Thoracic aorta (tissue), 2 donors: ENCODE measurements around the gene GNB1. TPM values are rescaled to one million over a fixed set of nuclear protein-coding genes. Genes with fewer than 3 reads are reported as not detected.

Experiments used
- ATAC-seq: fragments of 150-250 bp; one replicate; pipeline ENCODE4 v1.8.0; 2017; ENCODE audit warnings: low read depth; ENCODE audit not compliant: insufficient number of reproducible peaks, low FRiP score
- DNase-seq: peaks from one replicate; pipeline ENCODE4 v3.0.0-alpha.2; 2020; ENCODE audit warnings: low spot score
- H3K27ac ChIP-seq, 2 donors: fragments of 200-600 bp; sonication (generic); 1 replicate in 1 of 2; 2 replicates in 1 of 2; pipeline ENCODE4 v1.5.1; 2016; ENCODE audit warnings: mild to moderate bottlenecking in 2 of 2, moderate library complexity in 2 of 2
- H3K27me3 ChIP-seq: fragments of 200-600 bp; sonication (generic); replicated peaks from 2 replicates; pipeline ENCODE4 v1.6.0; 2016; ENCODE audit warnings: mild to moderate bottlenecking; ENCODE audit not compliant: insufficient read depth
- H3K36me3 ChIP-seq: fragments of 200-600 bp; sonication (generic); one replicate; pipeline ENCODE4 v1.5.1; 2016
- H3K4me1 ChIP-seq, 2 donors: fragments of 200-600 bp; sonication (generic); 1 replicate in 1 of 2; 2 replicates in 1 of 2; pipeline versions ENCODE4 v1.5.1 to v1.6.0; 2016; ENCODE audit warnings: low read depth in 2 of 2, mild to moderate bottlenecking in 1 of 2; ENCODE audit not compliant: control insufficient read depth in 1 of 2
- H3K4me3 ChIP-seq: fragments of 200-600 bp; sonication (generic); 2 replicates; pipeline ENCODE4 v1.5.1; 2016; ENCODE audit warnings: mild to moderate bottlenecking
- H3K9me3 ChIP-seq: fragments of 200-600 bp; sonication (generic); 2 replicates; pipeline ENCODE4 v1.5.1; 2016
- CTCF ChIP-seq: fragments of 200-600 bp; sonication (generic); IDR thresholded peaks from one replicate; pipeline ENCODE4 v1.5.1; 2019; ENCODE audit warnings: antibody characterized with exemption
- total RNA-seq, 2 donors: library from RNA; depleted of rRNA; stranded (reverse); fragments of >200 nt; gene quantifications; one replicate each; pipeline versions ENCODE4 v1.1.0 to v1.2.3, GENCODE V29; 2016

GNB1 gene
- total RNA-seq, 2 donors from 2014 or later = 169 to 200 TPM

- Histone ChIP-seq H3K36me3 (no peaks in the 10 kb centered on the region), H3K27ac (no peak overlapping the region), H3K4me1 (peaks cover 0 to 10% of the 10 kb centered on the region in 2 donors), H3K4me3 (peak overlapping the region; percentile 72), H3K9me3 (no peaks in the 10 kb centered on the region), H3K27me3 (no peaks in the 10 kb centered on the region)
- peak; percentile 72 for DNase-seq
- no peak for TF ChIP-seq CTCF
- peak; percentile 77 for ATAC-seq
Measured at GRCh38 chr1:1919304-1920056, 28.6 kb upstream of the GNB1 start.

- Histone ChIP-seq H3K27me3 (no peaks in the 10 kb centered on the region), H3K27ac (no peak within 1 kb of the TSS), H3K4me3 (peak within 1 kb of the TSS; percentile 72), H3K36me3 (no peaks in the 10 kb centered on the region), H3K4me1 (peaks cover 0 to 10% of the 10 kb centered on the region in 2 donors), H3K9me3 (no peaks in the 10 kb centered on the region)
- TF ChIP-seq CTCF = no peak
- no peak for DNase-seq
- ATAC-seq = peak; percentile 14
Measured at GRCh38 chr1:1918901-1919303, 28.0 kb upstream of the GNB1 start, which contains the start of gene TMEM52. Gene TMEM52 (minus strand): TSS chr1:1919279. CDS start chr1:1919265, 14 bp downstream.

- no peak for TF ChIP-seq CTCF
- H3K4me1 ChIP-seq = peaks cover 0 to 10% of the 10 kb centered on the region in 2 donors
- H3K4me3 ChIP-seq = peak overlapping the region; percentile 72
- no peaks in the 10 kb centered on the region for H3K9me3 ChIP-seq
- DNase-seq (no peak), ATAC-seq (no peak)
- no peak overlapping the region for H3K27ac ChIP-seq
- no peaks in the 10 kb centered on the region for H3K27me3 ChIP-seq
- H3K36me3 ChIP-seq = no peaks in the 10 kb centered on the region
Measured at GRCh38 chr1:1917995-1918900, 27.4 kb upstream of the GNB1 start.

GRCh38 chr1:1917304-1917976, 26.6 kb upstream of the GNB1 start:
- ATAC-seq (no peak), DNase-seq (no peak)
- H3K36me3 ChIP-seq = no peaks in the 10 kb centered on the region
- H3K4me1 ChIP-seq = peaks cover 0 to 10% of the 10 kb centered on the region in 2 donors
- H3K27ac ChIP-seq = no peak overlapping the region
- no peaks in the 10 kb centered on the region for H3K9me3 ChIP-seq
- no peaks in the 10 kb centered on the region for H3K27me3 ChIP-seq
- TF ChIP-seq CTCF = no peak
- H3K4me3 ChIP-seq = no peak overlapping the region

- ATAC-seq = no peak
- no peaks in the 10 kb centered on the region for H3K36me3 ChIP-seq
- TF ChIP-seq CTCF = no peak
- H3K4me1 ChIP-seq = peaks cover 0 to 10% of the 10 kb centered on the region in 2 donors
- H3K4me3 ChIP-seq = no peak overlapping the region
- H3K27me3 ChIP-seq = no peaks in the 10 kb centered on the region
- no peaks in the 10 kb centered on the region for H3K9me3 ChIP-seq
- H3K27ac ChIP-seq = no peak overlapping the region
- DNase-seq = no peak
Measured at GRCh38 chr1:1916851-1917251, 26.0 kb upstream of the GNB1 start.
